ENCODE data around the gene TRPV4. TPM values are rescaled to one million over a fixed set of nuclear protein-coding genes. Genes with fewer than 3 reads are reported as not detected.

The TRPV4 gene
- total RNA-seq, 1 experiment from 2014 or later, result 3.1 TPM

DNA sequence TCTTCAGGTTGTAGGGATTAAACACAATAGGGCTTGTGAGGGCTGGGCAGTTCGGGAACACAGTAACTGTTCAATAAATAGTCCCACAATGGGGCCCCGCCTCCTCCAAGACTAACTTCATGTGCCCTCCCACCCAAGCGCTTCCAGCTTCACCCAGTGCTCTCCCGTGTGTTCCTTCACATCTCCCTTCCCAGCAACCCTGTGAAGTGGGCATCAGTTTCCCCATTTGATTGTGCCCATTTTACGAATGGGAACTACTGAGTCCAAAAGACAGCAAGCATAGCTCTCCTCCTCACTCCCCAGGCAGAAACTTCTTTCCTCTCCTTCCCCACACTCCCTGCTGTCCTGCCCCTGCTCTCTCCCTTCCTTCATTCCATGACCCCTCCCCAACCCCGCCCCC, 6.2 kb upstream of the TRPV4 start:
- no peaks in the 10 kb centered on the region for H3K36me3 ChIP-seq (ENCODE audit: low read depth)
- H3K79me2 ChIP-seq (ENCODE audit: low read depth), result no peaks in the 10 kb centered on the region
- peaks cover 23% of the 10 kb centered on the region; the same call in 1 of the 2 replicates for H3F3A ChIP-seq (ENCODE audit: insufficient read depth, low read depth)
- no peaks in the 10 kb centered on the region for H4K20me1 ChIP-seq (ENCODE audit: insufficient read depth)
- H3K4me2 ChIP-seq, result no peak overlapping the region
- TF ChIP-seq EZH2 (IDR thresholded peaks at IDR 0.05; ENCODE audit: low read depth), result no peak
- TF ChIP-seq, protein P1, sequence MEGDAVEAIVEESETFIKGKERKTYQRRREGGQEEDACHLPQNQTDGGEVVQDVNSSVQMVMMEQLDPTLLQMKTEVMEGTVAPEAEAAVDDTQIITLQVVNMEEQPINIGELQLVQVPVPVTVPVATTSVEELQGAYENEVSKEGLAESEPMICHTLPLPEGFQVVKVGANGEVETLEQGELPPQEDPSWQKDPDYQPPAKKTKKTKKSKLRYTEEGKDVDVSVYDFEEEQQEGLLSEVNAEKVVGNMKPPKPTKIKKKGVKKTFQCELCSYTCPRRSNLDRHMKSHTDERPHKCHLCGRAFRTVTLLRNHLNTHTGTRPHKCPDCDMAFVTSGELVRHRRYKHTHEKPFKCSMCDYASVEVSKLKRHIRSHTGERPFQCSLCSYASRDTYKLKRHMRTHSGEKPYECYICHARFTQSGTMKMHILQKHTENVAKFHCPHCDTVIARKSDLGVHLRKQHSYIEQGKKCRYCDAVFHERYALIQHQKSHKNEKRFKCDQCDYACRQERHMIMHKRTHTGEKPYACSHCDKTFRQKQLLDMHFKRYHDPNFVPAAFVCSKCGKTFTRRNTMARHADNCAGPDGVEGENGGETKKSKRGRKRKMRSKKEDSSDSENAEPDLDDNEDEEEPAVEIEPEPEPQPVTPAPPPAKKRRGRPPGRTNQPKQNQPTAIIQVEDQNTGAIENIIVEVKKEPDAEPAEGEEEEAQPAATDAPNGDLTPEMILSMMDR (conservative IDR thresholded peaks at IDR 0.05), result no peak
- H3K9me3 ChIP-seq (ENCODE audit: insufficient read depth, low read depth), result no peaks in the 10 kb centered on the region
- no peak overlapping the region for H3K4me3 ChIP-seq
- H2AFZ ChIP-seq, result no peak overlapping the region
- H3K4me1 ChIP-seq (replicated peaks; ENCODE audit: insufficient read depth), result peaks cover 30% of the 10 kb centered on the region
- BruUV-seq (replicated peaks), result no TSS peak
- CTCF ChIA-PET, result interaction anchor here (0.7 kb wide), 1 partner anchor 31 kb away, joined by 3 read pairs; no protein-coding TSS in a partner anchor
- intact Hi-C loops (cut with micrococcal nuclease; ENCODE audit: unreplicated experiment), result no loop called here
- no peaks in the 10 kb centered on the region for H3K27me3 ChIP-seq (ENCODE audit: insufficient read depth, low read depth)
- POLR2A ChIA-PET (ENCODE audit: unreplicated experiment), result no interaction called here
- no peaks in the 10 kb centered on the region for H3K9me2 ChIP-seq (ENCODE audit: insufficient read depth)
- no peak for DNase-seq
- H3K27ac ChIP-seq, result no peak overlapping the region

DNA sequence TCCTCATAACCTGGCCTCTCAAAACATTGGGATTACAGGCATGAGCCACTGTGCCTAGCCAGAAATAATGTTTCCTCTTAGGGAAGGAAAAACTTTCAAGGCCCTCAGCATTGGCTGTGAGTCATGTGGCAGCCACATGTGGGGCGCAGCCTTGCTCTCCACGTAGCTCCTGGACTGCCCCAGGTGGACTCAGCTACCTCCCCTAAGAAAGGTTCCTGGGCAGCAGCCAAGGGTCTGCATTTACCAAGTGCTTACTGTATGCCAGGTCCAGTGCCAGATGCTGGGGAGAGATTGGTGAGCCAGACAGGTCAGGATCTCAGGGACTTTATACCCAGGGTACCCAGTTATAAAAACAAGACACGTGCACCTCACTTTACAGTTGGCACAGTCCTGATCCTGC, 3.7 kb upstream of the TRPV4 start:
- Histone ChIP-seq H3K79me2 (ENCODE audit: low read depth) (no peaks in the 10 kb centered on the region), H3K4me2 (no peak overlapping the region), H4K20me1 (ENCODE audit: insufficient read depth) (no peaks in the 10 kb centered on the region), H3K27me3 (ENCODE audit: insufficient read depth, low read depth) (no peaks in the 10 kb centered on the region), H3F3A (ENCODE audit: insufficient read depth, low read depth) (peaks cover 18% of the 10 kb centered on the region; the same call in 1 of the 2 replicates), H3K27ac (no peak overlapping the region), H3K9me2 (ENCODE audit: insufficient read depth) (no peaks in the 10 kb centered on the region), H2AFZ (no peak overlapping the region), H3K9me3 (ENCODE audit: insufficient read depth, low read depth) (no peaks in the 10 kb centered on the region), H3K4me1 (replicated peaks; ENCODE audit: insufficient read depth) (peaks cover 30% of the 10 kb centered on the region), H3K4me3 (no peak overlapping the region), H3K36me3 (ENCODE audit: low read depth) (no peaks in the 10 kb centered on the region)
- DNase-seq, result no peak
- TF ChIP-seq, protein P1 (conservative IDR thresholded peaks at IDR 0.05), result no peak
- TF ChIP-seq EZH2 (IDR thresholded peaks at IDR 0.05; ENCODE audit: low read depth), result no peak
- ChIA-PET POLR2A (ENCODE audit: unreplicated experiment) (no interaction called here), CTCF (no interaction called here)
- intact Hi-C loops (cut with micrococcal nuclease; ENCODE audit: unreplicated experiment), result no loop called here
- no TSS peak for BruUV-seq (replicated peaks)

DNA sequence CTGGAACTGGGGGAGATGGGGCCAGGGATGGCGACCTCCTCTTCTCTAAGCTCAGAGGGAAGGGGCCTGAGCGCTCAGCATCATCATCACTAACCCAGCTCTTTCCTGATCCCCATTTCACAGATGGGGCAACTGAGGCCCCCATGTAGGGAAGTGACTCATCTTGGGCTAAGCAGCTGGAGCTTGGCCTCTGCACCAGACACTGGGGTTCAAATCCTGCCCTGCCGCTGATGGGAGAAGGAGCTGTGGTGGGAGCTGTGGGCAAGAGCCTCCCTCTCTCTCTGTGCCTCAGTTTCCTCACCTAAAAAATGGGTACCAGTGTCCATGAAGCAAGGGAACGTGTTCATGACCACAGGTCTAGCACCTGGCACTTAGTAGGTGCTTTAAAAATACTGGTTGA, 2.6 kb upstream of the TRPV4 start:
- Histone ChIP-seq H3K36me3 (ENCODE audit: low read depth) (no peaks in the 10 kb centered on the region), H3K4me3 (no peak overlapping the region), H3K79me2 (ENCODE audit: low read depth) (no peaks in the 10 kb centered on the region), H3K4me2 (no peak overlapping the region), H3K9me2 (ENCODE audit: insufficient read depth) (no peaks in the 10 kb centered on the region), H4K20me1 (ENCODE audit: insufficient read depth) (no peaks in the 10 kb centered on the region), H3K4me1 (replicated peaks; ENCODE audit: insufficient read depth) (peaks cover 30% of the 10 kb centered on the region), H3K9me3 (ENCODE audit: insufficient read depth, low read depth) (no peaks in the 10 kb centered on the region), H3F3A (ENCODE audit: insufficient read depth, low read depth) (peaks cover 18% of the 10 kb centered on the region; the same call in 1 of the 2 replicates), H3K27ac (no peak overlapping the region), H3K27me3 (ENCODE audit: insufficient read depth, low read depth) (no peaks in the 10 kb centered on the region), H2AFZ (no peak overlapping the region)
- TF ChIP-seq EZH2 (IDR thresholded peaks at IDR 0.05; ENCODE audit: low read depth), result no peak
- TF ChIP-seq, protein P1 (conservative IDR thresholded peaks at IDR 0.05), result no peak
- CTCF ChIA-PET, result no interaction called here
- intact Hi-C loops (cut with micrococcal nuclease; ENCODE audit: unreplicated experiment), result no loop called here
- BruUV-seq (replicated peaks), result no TSS peak
- no peak for DNase-seq
- POLR2A ChIA-PET (ENCODE audit: unreplicated experiment), result no interaction called here

Measured in PC-9 (cell line).